HepG2 (cell line): ENCODE measurements around the gene AANAT. TPM values are rescaled to one million over a fixed set of nuclear protein-coding genes. Genes with fewer than 3 reads are reported as not detected.

ENCODE experiments used
- HIVEP1 ChIP-seq: sonication (generic); formaldehyde crosslinking; IDR thresholded peaks from 2 replicates; pipeline ENCODE4 v1.4.0; 2020; ENCODE audit warnings: mild to moderate bottlenecking, missing genetic modification reagents
- ZBTB40 ChIP-seq, 2 experiments: fragments of 450-650 bp in 1 of 2; sonication (generic) in 1 of 2; formaldehyde crosslinking in 1 of 2; IDR thresholded peaks; 2 replicates each; pipeline versions ENCODE4 v1.6.1 to v1.8.0; 2016 to 2022; ENCODE audit warnings: antibody characterized with exemption in 1 of 2, mild to moderate bottlenecking in 1 of 2, missing genetic modification reagents in 1 of 2
- ZNF446 ChIP-seq: sonication (generic); formaldehyde crosslinking; IDR thresholded peaks from 2 replicates; pipeline ENCODE4 v1.5.0; 2020; ENCODE audit warnings: mild to moderate bottlenecking, missing genetic modification reagents
- ZNF619 ChIP-seq: sonication (generic); formaldehyde crosslinking; IDR thresholded peaks from 2 replicates; pipeline ENCODE4 v1.4.0; 2020; ENCODE audit warnings: mild to moderate bottlenecking, missing genetic modification reagents
- ZNF670 ChIP-seq: sonication (generic); formaldehyde crosslinking; IDR thresholded peaks from 2 replicates; pipeline ENCODE4 v1.8.0; 2022; ENCODE audit warnings: mild to moderate bottlenecking, missing genetic modification reagents, borderline replicate concordance
- polyA plus RNA-seq, 8 experiments: library from polyadenylated mRNA; depleted of rRNA in 3 of 8; stranded (reverse) in 7 of 8; unstranded in 1 of 8; fragments of >200 nt; fragmentation: Illumina TruSeq in 4 of 8; extraction: Trizol in 4 of 8; gene quantifications; 2 replicates each; pipeline versions ENCODE4 v1.2.1 to v1.2.3, GENCODE V29; 2011 to 2016; ENCODE audit warnings: low read depth in 4 of 8, missing spikeins in 1 of 8, mixed read lengths in 1 of 8; ENCODE audit not compliant: insufficient read depth in 1 of 8
- total RNA-seq, 5 experiments: library from RNA; depleted of rRNA; stranded (reverse); fragments of >200 nt; fragmentation: Illumina TruSeq; extraction: Trizol; gene quantifications; 2 replicates each; pipeline ENCODE4 v1.2.3, GENCODE V29; 2016; ENCODE audit warnings: low read depth in 1 of 5
- TF ChIP-seq, protein P1 (sequence below): sonication (generic); formaldehyde crosslinking; conservative IDR thresholded peaks from 2 replicates; pipeline ENCODE4 v1.5.0; 2020; ENCODE audit warnings: missing genetic modification reagents

The AANAT gene
- total and polyA plus RNA-seq, 2 of the 13 experiments (the other 11 are each of a cell fraction or from before 2014, with no cell fraction given), result 0.07 TPM; not detected in 1

GRCh38 chr17:76462556-76463290 lies 4.7 kb upstream of the AANAT start (continued):
- TF ChIP-seq ZBTB40 (IDR thresholded peaks at IDR 0.05) (no peak), ZBTB40 (CRISPR knock-in tag; IDR thresholded peaks at IDR 0.05) (no peak), ZNF619 (CRISPR knock-in tag) (0 out of 2 replicates have a peak, but pooled peaks have one; percentile 37), ZNF670 (no peak), HIVEP1 (CRISPR knock-in tag) (0 out of 2 replicates have a peak, but pooled peaks have one; percentile 36), ZNF446 (CRISPR knock-in tag) (no peak)
- TF ChIP-seq, protein P1, sequence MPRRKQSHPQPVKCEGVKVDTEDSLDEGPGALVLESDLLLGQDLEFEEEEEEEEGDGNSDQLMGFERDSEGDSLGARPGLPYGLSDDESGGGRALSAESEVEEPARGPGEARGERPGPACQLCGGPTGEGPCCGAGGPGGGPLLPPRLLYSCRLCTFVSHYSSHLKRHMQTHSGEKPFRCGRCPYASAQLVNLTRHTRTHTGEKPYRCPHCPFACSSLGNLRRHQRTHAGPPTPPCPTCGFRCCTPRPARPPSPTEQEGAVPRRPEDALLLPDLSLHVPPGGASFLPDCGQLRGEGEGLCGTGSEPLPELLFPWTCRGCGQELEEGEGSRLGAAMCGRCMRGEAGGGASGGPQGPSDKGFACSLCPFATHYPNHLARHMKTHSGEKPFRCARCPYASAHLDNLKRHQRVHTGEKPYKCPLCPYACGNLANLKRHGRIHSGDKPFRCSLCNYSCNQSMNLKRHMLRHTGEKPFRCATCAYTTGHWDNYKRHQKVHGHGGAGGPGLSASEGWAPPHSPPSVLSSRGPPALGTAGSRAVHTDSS, result no peak
